Measurements from ENCODE around the gene EHF. TPM values are rescaled to one million over a fixed set of nuclear protein-coding genes. Genes with fewer than 3 reads are reported as not detected.
A peak's percentile ranks its signal among the peaks of the same experiment; 100 is the strongest.

The EHF gene
- total and polyA plus RNA-seq, 9 of the 15 experiments (the other 6 are each of a cell fraction or from before 2014, with no cell fraction given) = 0.04 to 0.54 (median 0.37) TPM

GRCh38 chr11:34616086-34616485 lies 4.8 kb upstream of the EHF start:
- Histone ChIP-seq H3K9me1 (ENCODE audit: control insufficient read depth, insufficient read depth, low read length) (no peaks in the 10 kb centered on the region), H2AFZ (ENCODE audit: low read depth, low read length) (peak overlapping the region; percentile 33; the same call in 1 of the 2 replicates), H3K36me3 (ENCODE audit: control insufficient read depth, insufficient read depth, low read length) (no peaks in the 10 kb centered on the region), H3K27me3 (ENCODE audit: control insufficient read depth in 2 of 2, insufficient read depth in 2 of 2, low read length in 2 of 2) (no peaks in the 10 kb centered on the region), H3K4me3 (no peak overlapping the region), H3K9ac (ENCODE audit: insufficient read depth in 1 of 2, low read depth in 2 of 2, low read length in 2 of 2) (no peak overlapping the region), H3K27ac (ENCODE audit: extremely low read depth, low read depth, low read length) (no peak overlapping the region), H3K4me1 (replicated peaks in 1 of 2; ENCODE audit: control insufficient read depth in 2 of 2, insufficient read depth in 2 of 2, low read length in 2 of 2) (peaks cover 3 to 38% of the 10 kb centered on the region in 2 experiments; a peak in 4 of 5 replicates), H3K79me2 (ENCODE audit: control insufficient read depth, insufficient read depth, low read length) (no peaks in the 10 kb centered on the region), H4K20me1 (replicated peaks; ENCODE audit: control insufficient read depth, insufficient read depth, low read length) (no peaks in the 10 kb centered on the region), H3K9me3 (replicated peaks; ENCODE audit: control insufficient read depth, insufficient read depth, low read depth, low read length) (no peaks in the 10 kb centered on the region), H3K4me2 (ENCODE audit: insufficient read depth, low read length) (no peak overlapping the region)
- FAIRE-seq (no peak), DNase-seq (ENCODE audit: extremely low read depth in 1 of 4, low spot score in 3 of 4) (no peak), ATAC-seq (no peak)
- BruUV-seq (replicated peaks) = no TSS peak
- TF ChIP-seq FOXJ2 (tag; IDR thresholded peaks at IDR 0.05) = 0 out of 2 replicates have a peak, but pooled peaks have one; percentile 11
- TF ChIP-seq TRIM25 (IDR thresholded peaks at IDR 0.05; ENCODE audit: borderline replicate concordance) = no peak
- CTCF ChIA-PET (ENCODE audit: low intra/inter-chr PET ratio) = no interaction called here
- intact Hi-C loops (cut with micrococcal nuclease) = loop anchor here (5.0 kb wide), 1 partner anchor 36 kb away; no protein-coding TSS in a partner anchor
- in situ Hi-C loops (cut with MboI) = no loop called here
- POLR2A ChIA-PET = interaction anchor here (0.6 to 1.2 kb wide), 5 partner anchors 9 to 34 kb away, joined by 3 to 4 read pairs (median 3); no protein-coding TSS in a partner anchor
- 57% methylated on average over 1 of the region's 1 CpG for WGBS (ENCODE audit: insufficient coverage, low coverage, missing lambda C conversion rate)

Data from K562 (cell line).